GM19025 (cell line): ENCODE measurements around the gene BCLAF1.

Source experiments
- ATAC-seq: cut with Tn5 transposase; IDR thresholded peaks from one replicate; pipeline ENCODE4 v1.9.1; 2021; ENCODE audit warnings: mild to moderate bottlenecking, low read depth, moderate library complexity; ENCODE audit not compliant: unreplicated experiment

The BCLAF1 gene

DNA sequence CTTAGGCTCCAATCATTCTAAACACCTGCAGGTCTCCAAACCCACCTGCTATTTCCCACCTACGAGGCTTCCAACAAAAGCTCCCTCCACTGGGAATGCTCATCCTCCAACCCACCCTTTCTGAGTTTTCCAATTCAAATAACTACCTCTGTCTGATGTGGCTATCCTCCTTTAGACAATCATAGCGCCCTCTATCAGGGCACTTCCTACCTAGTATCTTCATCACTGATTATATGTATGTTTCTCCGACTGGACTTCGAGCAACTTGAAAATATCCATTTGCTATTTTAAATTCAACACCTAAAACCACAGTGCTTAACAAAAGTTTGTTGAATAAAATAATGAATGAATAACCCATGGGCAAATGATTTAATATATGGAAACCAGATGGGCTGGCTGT, 80.9 kb downstream of the BCLAF1 start:
- no peak for ATAC-seq
